ENCODE results near the gene PRR35.

The PRR35 gene

DNA sequence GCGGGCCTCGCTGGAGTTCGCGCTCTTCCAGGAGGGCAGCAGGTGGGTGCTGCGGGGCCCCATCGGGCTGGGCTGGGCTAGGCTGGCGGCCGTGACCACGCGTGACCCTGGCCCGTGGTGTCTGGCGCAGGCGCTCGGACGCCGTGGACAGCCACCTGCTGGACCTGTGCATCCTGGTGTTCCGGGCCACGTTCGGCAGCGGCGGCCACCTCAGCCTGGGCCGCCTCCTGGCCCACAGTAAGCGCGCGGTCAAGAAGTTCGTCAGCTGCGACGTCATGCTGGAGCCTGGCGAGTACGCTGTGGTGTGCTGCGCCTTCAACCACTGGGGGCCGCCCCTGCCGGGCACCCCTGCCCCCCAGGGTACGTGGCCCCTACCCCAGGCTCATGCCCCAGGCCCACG is 8.0 kb upstream of the PRR35 start:
- H2AFZ ChIP-seq (ENCODE audit: low read length, unreplicated experiment), result no peak overlapping the region

DNA sequence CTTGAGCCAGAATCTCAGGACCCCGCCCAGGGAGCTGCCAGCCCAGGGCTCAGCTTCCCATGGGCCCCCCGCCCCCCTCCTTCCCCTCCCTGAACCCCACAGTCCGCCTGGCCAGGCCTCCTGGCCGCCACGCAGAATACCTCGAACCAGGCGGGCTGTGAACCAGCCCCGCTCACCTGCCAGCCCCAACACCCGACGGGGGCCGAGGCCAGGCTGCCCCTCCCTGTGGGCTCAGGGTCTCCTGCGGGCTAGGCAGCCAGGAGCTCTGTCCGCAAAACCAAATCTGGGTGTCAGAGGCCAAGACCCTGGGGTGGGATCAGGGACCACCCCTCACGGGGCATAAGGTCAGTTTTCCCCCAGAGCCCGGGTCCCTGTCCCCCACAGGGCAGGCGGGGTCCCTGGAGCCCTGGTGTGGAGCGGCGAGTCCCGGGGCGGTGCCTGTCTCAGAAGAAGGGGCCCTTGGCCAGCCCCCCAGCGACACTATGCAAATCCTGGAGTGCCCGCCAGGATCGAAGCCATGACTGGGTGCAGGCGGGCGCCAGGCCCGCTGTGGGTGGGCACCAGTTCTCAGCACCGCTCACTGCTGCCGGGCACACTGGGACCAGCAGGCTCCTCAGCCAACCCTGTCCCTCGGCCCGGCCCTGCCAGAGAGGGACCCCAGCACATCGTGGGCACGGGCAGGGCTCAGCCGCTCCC is 6.4 kb upstream of the PRR35 start:
- peaks cover 22% of the 10 kb centered on the region for H3K4me1 ChIP-seq (ENCODE audit: control insufficient read depth, insufficient read depth, low read length, unreplicated experiment)

More for the DNA sequence above, 8.0 kb upstream of the PRR35 start:
- Histone ChIP-seq H3K4me1 (ENCODE audit: control insufficient read depth, insufficient read depth, low read length, unreplicated experiment) (peaks cover 22% of the 10 kb centered on the region), H3K79me2 (ENCODE audit: control insufficient read depth, insufficient read depth, low read length, unreplicated experiment) (peaks cover 17% of the 10 kb centered on the region), H3K36me3 (ENCODE audit: insufficient read depth, low read length) (peaks cover 5% of the 10 kb centered on the region; the same call in 1 of the 2 replicates), H3K27ac (ENCODE audit: low read depth, low read length) (no peak overlapping the region), H3K27me3 (ENCODE audit: insufficient read depth, low read length) (no peaks in the 10 kb centered on the region), H3K4me3 (ENCODE audit: low read depth, low read length) (no peak overlapping the region)

GRCh38 chr16:554297-554621 is 5.9 kb upstream of the PRR35 start:
- Histone ChIP-seq H3K79me2 (ENCODE audit: control insufficient read depth, insufficient read depth, low read length, unreplicated experiment) (peaks cover 2% of the 10 kb centered on the region), H3K4me3 (ENCODE audit: low read depth, low read length) (peak overlapping the region; percentile 19; the same call in 1 of the 2 replicates), H3K27ac (ENCODE audit: low read depth, low read length) (peak overlapping the region; percentile 36), H3K4me1 (ENCODE audit: control insufficient read depth, insufficient read depth, low read length, unreplicated experiment) (peaks cover 22% of the 10 kb centered on the region), H2AFZ (ENCODE audit: low read length, unreplicated experiment) (no peak overlapping the region), H3K36me3 (ENCODE audit: insufficient read depth, low read length) (peaks cover 5% of the 10 kb centered on the region; the same call in 1 of the 2 replicates), H3K27me3 (ENCODE audit: insufficient read depth, low read length) (peaks cover 4% of the 10 kb centered on the region)

More for the DNA sequence above, 6.4 kb upstream of the PRR35 start:
- H2AFZ ChIP-seq (ENCODE audit: low read length, unreplicated experiment), result no peak overlapping the region
- H3K27ac ChIP-seq (ENCODE audit: low read depth, low read length), result peak overlapping the region; percentile 36
- peaks cover 5% of the 10 kb centered on the region; the same call in 1 of the 2 replicates for H3K36me3 ChIP-seq (ENCODE audit: insufficient read depth, low read length)
- peak overlapping the region; percentile 19; the same call in 1 of the 2 replicates for H3K4me3 ChIP-seq (ENCODE audit: low read depth, low read length)
- H3K27me3 ChIP-seq (ENCODE audit: insufficient read depth, low read length), result no peaks in the 10 kb centered on the region
- peaks cover 4% of the 10 kb centered on the region for H3K79me2 ChIP-seq (ENCODE audit: control insufficient read depth, insufficient read depth, low read length, unreplicated experiment)

DNA sequence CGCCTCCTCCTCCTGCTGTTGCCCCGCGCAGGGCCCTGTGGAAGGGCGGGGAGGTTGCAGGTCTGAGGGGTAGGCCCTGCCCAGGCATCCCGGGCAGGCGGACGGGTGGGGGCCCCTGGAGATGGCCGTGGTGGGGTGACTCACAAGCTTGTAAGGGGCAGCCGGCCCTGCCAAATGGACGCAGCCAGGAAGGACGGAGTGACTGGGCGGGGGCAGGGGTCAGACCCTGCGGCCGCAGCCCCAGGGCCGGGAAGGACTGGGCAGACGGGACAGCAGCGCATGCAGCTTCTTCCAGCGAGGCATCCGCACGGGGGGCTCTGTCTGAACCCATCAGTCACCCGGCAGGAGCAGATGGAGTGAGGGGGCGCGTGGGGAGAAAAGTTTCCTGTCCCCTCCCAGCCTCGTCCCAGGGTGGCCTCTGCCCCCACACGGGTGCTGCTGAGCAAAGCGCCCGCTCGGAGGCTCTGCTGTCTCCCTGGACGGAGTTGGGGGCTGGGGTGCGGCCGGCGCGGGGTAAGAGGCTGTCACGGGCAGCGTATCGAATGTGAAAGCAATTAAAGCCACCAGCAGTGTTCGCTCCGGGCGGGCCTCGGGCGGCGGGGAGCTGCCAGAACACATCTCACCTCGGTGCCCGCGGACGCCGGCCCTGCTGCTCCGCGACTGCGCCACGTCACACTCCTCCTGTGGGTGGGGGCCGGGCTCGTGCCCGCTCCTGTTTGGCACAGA is 5.4 kb upstream of the PRR35 start:
- Histone ChIP-seq H3K27ac (ENCODE audit: low read depth, low read length) (peak overlapping the region; percentile 36), H3K79me2 (ENCODE audit: control insufficient read depth, insufficient read depth, low read length, unreplicated experiment) (no peaks in the 10 kb centered on the region), H3K4me1 (ENCODE audit: control insufficient read depth, insufficient read depth, low read length, unreplicated experiment) (peaks cover 22% of the 10 kb centered on the region), H3K4me3 (ENCODE audit: low read depth, low read length) (peak overlapping the region; percentile 19), H2AFZ (ENCODE audit: low read length, unreplicated experiment) (no peak overlapping the region), H3K36me3 (ENCODE audit: insufficient read depth, low read length) (peaks cover 5% of the 10 kb centered on the region; the same call in 1 of the 2 replicates), H3K27me3 (ENCODE audit: insufficient read depth, low read length) (peaks cover 9% of the 10 kb centered on the region)

- Histone ChIP-seq H3K36me3 (ENCODE audit: insufficient read depth, low read length) (peaks cover 5% of the 10 kb centered on the region; the same call in 1 of the 2 replicates), H3K79me2 (ENCODE audit: control insufficient read depth, insufficient read depth, low read length, unreplicated experiment) (no peaks in the 10 kb centered on the region), H3K4me1 (ENCODE audit: control insufficient read depth, insufficient read depth, low read length, unreplicated experiment) (peaks cover 22% of the 10 kb centered on the region), H3K27ac (ENCODE audit: low read depth, low read length) (peak overlapping the region; percentile 33), H2AFZ (ENCODE audit: low read length, unreplicated experiment) (no peak overlapping the region), H3K4me3 (ENCODE audit: low read depth, low read length) (no peak overlapping the region), H3K27me3 (ENCODE audit: insufficient read depth, low read length) (peaks cover 15% of the 10 kb centered on the region)
These were observed 4.4 kb upstream of the PRR35 start for GRCh38 chr16:555528-556473.

- Histone ChIP-seq H2AFZ (ENCODE audit: low read length, unreplicated experiment) (no peak overlapping the region), H3K79me2 (ENCODE audit: control insufficient read depth, insufficient read depth, low read length, unreplicated experiment) (no peaks in the 10 kb centered on the region), H3K4me1 (ENCODE audit: control insufficient read depth, insufficient read depth, low read length, unreplicated experiment) (peaks cover 22% of the 10 kb centered on the region), H3K36me3 (ENCODE audit: insufficient read depth, low read length) (peaks cover 3% of the 10 kb centered on the region; the same call in 1 of the 2 replicates), H3K4me3 (ENCODE audit: low read depth, low read length) (no peak overlapping the region), H3K27ac (ENCODE audit: low read depth, low read length) (no peak overlapping the region), H3K27me3 (ENCODE audit: insufficient read depth, low read length) (peaks cover 23% of the 10 kb centered on the region)
These were observed 3.6 kb upstream of the PRR35 start for GRCh38 chr16:556474-557173.

GRCh38 chr16:557463-558297 is 2.5 kb upstream of the PRR35 start:
- Histone ChIP-seq H2AFZ (ENCODE audit: low read length, unreplicated experiment) (no peak overlapping the region), H3K4me1 (ENCODE audit: control insufficient read depth, insufficient read depth, low read length, unreplicated experiment) (peaks cover 22% of the 10 kb centered on the region), H3K27ac (ENCODE audit: low read depth, low read length) (no peak overlapping the region), H3K79me2 (ENCODE audit: control insufficient read depth, insufficient read depth, low read length, unreplicated experiment) (no peaks in the 10 kb centered on the region), H3K36me3 (ENCODE audit: insufficient read depth, low read length) (no peaks in the 10 kb centered on the region), H3K4me3 (ENCODE audit: low read depth, low read length) (no peak overlapping the region), H3K27me3 (ENCODE audit: insufficient read depth, low read length) (peaks cover 28% of the 10 kb centered on the region)

DNA sequence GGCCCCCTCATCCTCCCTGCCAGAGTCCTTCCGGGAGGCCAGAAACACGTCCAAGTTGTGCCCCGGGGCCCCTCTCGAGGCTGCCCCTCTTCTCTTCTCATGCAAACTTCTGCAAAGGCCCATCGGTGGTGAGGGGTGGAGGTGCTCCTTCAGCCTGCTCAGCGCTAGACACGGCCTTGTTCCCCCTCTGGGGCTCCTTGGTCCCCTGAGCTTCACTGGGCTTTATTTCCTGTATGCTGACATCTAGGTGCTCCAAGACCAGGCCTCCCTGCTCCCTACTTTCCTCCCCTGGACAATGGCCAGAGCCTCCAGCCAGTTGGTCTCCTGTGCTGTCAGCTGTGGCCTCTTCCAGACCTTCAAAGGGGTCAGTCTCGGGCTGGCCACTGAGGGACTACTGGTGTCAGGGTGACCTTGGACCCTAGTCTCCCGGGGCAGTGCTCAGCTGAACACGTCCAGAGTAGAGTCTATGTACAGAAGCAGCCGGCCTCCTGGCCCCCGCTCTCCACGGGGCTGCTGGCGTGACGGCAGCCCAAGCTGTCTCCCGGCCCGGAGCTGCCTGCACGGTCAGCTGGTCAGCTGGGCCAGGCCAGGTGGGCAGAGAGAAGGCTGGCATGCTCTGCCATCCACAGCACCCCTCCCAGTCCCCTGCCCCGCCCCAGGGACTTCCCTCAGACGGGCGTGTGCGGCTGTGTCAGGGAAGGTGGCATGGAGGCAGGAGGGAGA is 1.7 kb upstream of the PRR35 start:
- no peaks in the 10 kb centered on the region for H3K36me3 ChIP-seq (ENCODE audit: insufficient read depth, low read length)
- H3K27me3 ChIP-seq (ENCODE audit: insufficient read depth, low read length), result peaks cover 28% of the 10 kb centered on the region
- H3K4me3 ChIP-seq (ENCODE audit: low read depth, low read length), result no peak overlapping the region
- no peak overlapping the region for H2AFZ ChIP-seq (ENCODE audit: low read length, unreplicated experiment)
- peaks cover 19% of the 10 kb centered on the region for H3K4me1 ChIP-seq (ENCODE audit: control insufficient read depth, insufficient read depth, low read length, unreplicated experiment)
- H3K79me2 ChIP-seq (ENCODE audit: control insufficient read depth, insufficient read depth, low read length, unreplicated experiment), result no peaks in the 10 kb centered on the region
- H3K27ac ChIP-seq (ENCODE audit: low read depth, low read length), result no peak overlapping the region

- Histone ChIP-seq H3K36me3 (ENCODE audit: insufficient read depth, low read length) (no peaks in the 10 kb centered on the region), H3K27ac (ENCODE audit: low read depth, low read length) (no peak overlapping the region), H3K79me2 (ENCODE audit: control insufficient read depth, insufficient read depth, low read length, unreplicated experiment) (no peaks in the 10 kb centered on the region), H3K4me3 (ENCODE audit: low read depth, low read length) (no peak overlapping the region), H3K27me3 (ENCODE audit: insufficient read depth, low read length) (peaks cover 28% of the 10 kb centered on the region), H3K4me1 (ENCODE audit: control insufficient read depth, insufficient read depth, low read length, unreplicated experiment) (peaks cover 14% of the 10 kb centered on the region), H2AFZ (ENCODE audit: low read length, unreplicated experiment) (no peak overlapping the region)
These were observed 1.2 kb upstream of the PRR35 start for GRCh38 chr16:559021-559380.
